GM06990 (cell line): ENCODE measurements around the gene PPP1R9A.

Source experiments
- DNase-seq: peaks from one replicate; pipeline ENCODE4 v3.0.0-alpha.2; 2011; ENCODE audit not compliant: insufficient read length; ENCODE audit errors: extremely low read depth
- H3K27me3 ChIP-seq: replicated peaks from 2 replicates; pipeline ENCODE4 v1.6.0; 2011; ENCODE audit warnings: low read length; ENCODE audit not compliant: control insufficient read depth, insufficient read depth
- H3K36me3 ChIP-seq: 2 replicates; pipeline ENCODE4 v1.5.1; 2011; ENCODE audit warnings: low read length; ENCODE audit not compliant: control insufficient read depth, insufficient read depth
- H3K4me3 ChIP-seq: replicated peaks from 2 replicates; pipeline ENCODE4 v1.5.1; 2011; ENCODE audit warnings: low read depth, mild to moderate bottlenecking, control low read depth, low read length
- TF ChIP-seq, protein P1 (sequence below): IDR thresholded peaks from 2 replicates; pipeline ENCODE4 v1.5.1; 2011; ENCODE audit warnings: low read length, control low read depth, mild to moderate bottlenecking, inconsistent platforms; ENCODE audit not compliant: insufficient read depth, poor library complexity, severe bottlenecking

The PPP1R9A gene

DNA sequence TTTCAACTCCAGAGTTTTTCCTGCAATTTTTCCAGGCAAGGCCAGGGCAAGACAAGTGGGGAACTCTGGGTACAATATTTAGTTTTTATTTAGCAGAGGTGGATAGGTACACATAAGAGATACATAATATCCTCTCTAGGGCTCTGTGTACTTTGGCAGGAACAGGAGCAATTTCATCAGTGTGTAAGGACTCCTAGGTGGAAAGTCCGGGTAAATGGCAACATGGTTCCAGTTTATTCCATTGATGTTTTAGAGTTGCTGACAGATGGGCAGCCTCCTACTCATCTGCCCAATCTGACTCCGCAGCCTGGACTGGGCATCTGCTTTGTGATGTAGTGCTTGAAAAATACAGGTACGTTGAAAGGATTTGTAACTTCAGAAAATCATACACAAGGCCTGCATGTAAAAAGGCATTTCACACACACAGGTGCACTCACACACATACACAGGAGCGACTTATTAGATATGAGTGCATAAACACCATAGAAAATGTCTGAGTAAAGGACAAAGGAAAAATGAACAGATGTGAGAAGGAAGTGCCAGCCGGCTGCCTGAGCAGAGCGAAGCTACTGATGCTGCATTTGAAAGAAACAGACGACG lies 411.2 kb downstream of the PPP1R9A start:
- Histone ChIP-seq H3K27me3 (no peaks in the 10 kb centered on the region), H3K36me3 (no peaks in the 10 kb centered on the region), H3K4me3 (no peak overlapping the region)
- TF ChIP-seq, protein P1, sequence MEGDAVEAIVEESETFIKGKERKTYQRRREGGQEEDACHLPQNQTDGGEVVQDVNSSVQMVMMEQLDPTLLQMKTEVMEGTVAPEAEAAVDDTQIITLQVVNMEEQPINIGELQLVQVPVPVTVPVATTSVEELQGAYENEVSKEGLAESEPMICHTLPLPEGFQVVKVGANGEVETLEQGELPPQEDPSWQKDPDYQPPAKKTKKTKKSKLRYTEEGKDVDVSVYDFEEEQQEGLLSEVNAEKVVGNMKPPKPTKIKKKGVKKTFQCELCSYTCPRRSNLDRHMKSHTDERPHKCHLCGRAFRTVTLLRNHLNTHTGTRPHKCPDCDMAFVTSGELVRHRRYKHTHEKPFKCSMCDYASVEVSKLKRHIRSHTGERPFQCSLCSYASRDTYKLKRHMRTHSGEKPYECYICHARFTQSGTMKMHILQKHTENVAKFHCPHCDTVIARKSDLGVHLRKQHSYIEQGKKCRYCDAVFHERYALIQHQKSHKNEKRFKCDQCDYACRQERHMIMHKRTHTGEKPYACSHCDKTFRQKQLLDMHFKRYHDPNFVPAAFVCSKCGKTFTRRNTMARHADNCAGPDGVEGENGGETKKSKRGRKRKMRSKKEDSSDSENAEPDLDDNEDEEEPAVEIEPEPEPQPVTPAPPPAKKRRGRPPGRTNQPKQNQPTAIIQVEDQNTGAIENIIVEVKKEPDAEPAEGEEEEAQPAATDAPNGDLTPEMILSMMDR, result no peak
- no peak for DNase-seq

- Histone ChIP-seq H3K4me3 (no peak overlapping the region), H3K27me3 (no peaks in the 10 kb centered on the region), H3K36me3 (no peaks in the 10 kb centered on the region)
- TF ChIP-seq, protein P1, result no peak
- no peak for DNase-seq
Observed at GRCh38 chr7:95319570-95319969, 412.2 kb downstream of the PPP1R9A start.

DNA sequence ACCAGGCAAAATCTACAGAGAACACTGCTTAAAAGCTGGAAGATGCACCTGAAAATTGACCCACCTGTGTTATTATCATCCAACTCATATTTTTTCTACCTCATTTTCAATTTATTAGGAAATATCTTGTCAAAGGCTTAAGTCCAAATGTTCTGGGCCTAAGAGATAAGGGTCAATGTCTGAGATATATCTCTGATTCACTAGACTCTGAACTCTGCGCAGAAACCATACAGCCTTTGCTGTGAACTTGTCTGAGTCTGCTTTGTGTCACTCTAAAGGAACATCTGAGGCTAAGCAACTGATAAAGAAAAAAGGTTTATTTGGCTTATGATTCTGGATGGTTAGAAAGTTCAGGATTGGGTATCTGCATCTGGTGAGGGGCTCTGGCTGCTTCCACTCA lies 413.3 kb downstream of the PPP1R9A start:
- TF ChIP-seq, protein P1, result no peak
- Histone ChIP-seq H3K36me3 (no peaks in the 10 kb centered on the region), H3K27me3 (no peaks in the 10 kb centered on the region), H3K4me3 (no peak overlapping the region)
- no peak for DNase-seq

- DNase-seq, result no peak
- H3K36me3 ChIP-seq, result no peaks in the 10 kb centered on the region
- H3K4me3 ChIP-seq, result no peak overlapping the region
- TF ChIP-seq, protein P1, result no peak
- no peaks in the 10 kb centered on the region for H3K27me3 ChIP-seq
Observed at GRCh38 chr7:95321720-95322119, 414.3 kb downstream of the PPP1R9A start.

DNA sequence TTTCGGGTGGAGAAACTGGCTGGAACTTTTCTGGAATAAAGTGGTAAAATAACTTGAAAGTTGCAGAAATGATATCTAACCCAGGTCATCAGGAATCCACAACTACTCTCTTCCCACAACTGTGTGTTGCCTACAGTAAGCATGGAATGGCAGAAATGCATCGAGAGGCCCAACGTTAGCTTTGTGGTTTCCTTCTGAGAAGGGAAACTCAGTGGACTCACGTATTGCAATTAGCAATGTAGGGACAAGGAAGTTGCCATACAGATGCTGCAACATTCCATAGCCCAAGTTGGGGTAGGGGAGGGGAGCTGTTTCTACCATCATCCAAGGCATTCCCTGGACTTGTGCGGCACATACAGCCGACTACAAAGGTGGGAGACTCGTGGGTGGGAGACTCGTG lies 415.0 kb downstream of the PPP1R9A start:
- TF ChIP-seq, protein P1, result no peak
- no peak overlapping the region for H3K4me3 ChIP-seq

GRCh38 chr7:95322854-95323253 lies 415.5 kb downstream of the PPP1R9A start:
- no peak overlapping the region for H3K4me3 ChIP-seq
- no peaks in the 10 kb centered on the region for H3K36me3 ChIP-seq
- no peaks in the 10 kb centered on the region for H3K27me3 ChIP-seq
- TF ChIP-seq, protein P1, result no peak
- DNase-seq, result no peak

More for the DNA sequence above, 415.0 kb downstream of the PPP1R9A start:
- no peak for DNase-seq
- Histone ChIP-seq H3K27me3 (no peaks in the 10 kb centered on the region), H3K36me3 (no peaks in the 10 kb centered on the region)
